SK-N-SH (cell line): ENCODE results near the gene PRKCI. TPM values are rescaled to one million over a fixed set of nuclear protein-coding genes. Genes with fewer than 3 reads are reported as not detected.

Experiments used
- CTCF ChIA-PET: fragments of 300-600, 350-600 bp; formaldehyde crosslinking; extraction: SDS; loops from one replicate; lab custom pipeline; 2021; lab: Yijun Ruan, JAX
- POLR2A ChIA-PET: fragments of 350-600 bp; sonication (Branson Sonifier 250); formaldehyde crosslinking; extraction: SDS; loops from one replicate; lab custom pipeline; 2020; ENCODE audit warnings: antibody characterized with exemption, inconsistent platforms; lab: Yijun Ruan, JAX
- DNase-seq: peaks from one replicate; pipeline ENCODE4 v3.0.0; 2012
- H2AFZ ChIP-seq: fragments of 200-600 bp; sonication (generic); 2 replicates; pipeline ENCODE4 v1.8.1; 2016; ENCODE audit warnings: antibody characterized with exemption, mild to moderate bottlenecking, low read depth
- H3F3A ChIP-seq: fragments of 200-600 bp; sonication (generic); replicated peaks from 2 replicates; pipeline ENCODE3; 2016; ENCODE audit warnings: antibody characterized with exemption, mild to moderate bottlenecking; ENCODE audit not compliant: insufficient read depth
- H3K27ac ChIP-seq, 2 experiments: fragments of 200-500 bp in 1 of 2; fragments of 200-600 bp in 1 of 2; sonication (Bioruptor generic) in 1 of 2; sonication (generic), shearing (Covaris generic) in 1 of 2; 2 replicates each; pipeline versions ENCODE4 v1.5.1 to v1.6.1; 2014 to 2016; ENCODE audit warnings: low read depth in 2 of 2, inconsistent platforms in 1 of 2, low read length in 1 of 2, mild to moderate bottlenecking in 1 of 2, mixed read lengths in 1 of 2
- H3K27me3 ChIP-seq: fragments of 200-600 bp; sonication (generic), shearing (Covaris generic); 2 replicates; pipeline ENCODE4 v1.6.1; 2016; ENCODE audit warnings: mixed run types; ENCODE audit not compliant: insufficient read depth
- H3K36me3 ChIP-seq, 2 experiments: fragments of 200-500 bp in 1 of 2; fragments of 200-600 bp in 1 of 2; sonication (Bioruptor generic) in 1 of 2; sonication (generic) in 1 of 2; replicated peaks in 1 of 2; 2 replicates each; pipeline versions ENCODE3 to v1.5.1; 2014 to 2016; ENCODE audit warnings: low read length in 1 of 2, mild to moderate bottlenecking in 1 of 2; ENCODE audit not compliant: insufficient read depth in 2 of 2, control insufficient read depth in 1 of 2
- H3K4me1 ChIP-seq, 2 experiments: fragments of 200-500 bp in 1 of 2; fragments of 200-600 bp in 1 of 2; sonication (Bioruptor generic) in 1 of 2; sonication (generic), shearing (Covaris generic) in 1 of 2; 2 replicates each; pipeline versions ENCODE4 v1.5.1 to v1.6.1; 2014 to 2016; ENCODE audit warnings: low read depth in 1 of 2, low read length in 1 of 2, mixed run types in 1 of 2; ENCODE audit not compliant: insufficient read depth in 2 of 2, control insufficient read depth in 1 of 2
- H3K4me2 ChIP-seq: fragments of 200-600 bp; sonication (generic), shearing (Covaris generic); 2 replicates; pipeline ENCODE4 v1.6.1; 2017; ENCODE audit warnings: mixed run types
- H3K4me3 ChIP-seq, 2 experiments: fragments of 200-500 bp in 1 of 2; fragments of 200-600 bp in 1 of 2; sonication (Bioruptor generic) in 1 of 2; sonication (generic), shearing (Covaris generic) in 1 of 2; 2 replicates each; pipeline versions ENCODE4 v1.5.1 to v1.8.1; 2014 to 2016; ENCODE audit warnings: low read depth in 2 of 2, inconsistent platforms in 1 of 2, low read length in 1 of 2, mild to moderate bottlenecking in 1 of 2, mixed read lengths in 1 of 2, moderate library complexity in 1 of 2
- H3K79me2 ChIP-seq: fragments of 200-600 bp; sonication (generic); 2 replicates; pipeline ENCODE4 v1.8.1; 2017; ENCODE audit warnings: mild to moderate bottlenecking; ENCODE audit not compliant: insufficient read depth
- H3K9ac ChIP-seq: fragments of 200-600 bp; sonication (generic); 2 replicates; pipeline ENCODE4 v1.6.1; 2017; ENCODE audit warnings: mixed run types
- H3K9me2 ChIP-seq: fragments of 200-600 bp; sonication (generic); 2 replicates; pipeline ENCODE4 v1.6.1; 2017; ENCODE audit warnings: mixed run types
- H3K9me3 ChIP-seq: fragments of 200-600 bp; sonication (generic); 2 replicates; pipeline ENCODE4 v1.6.1; 2017; ENCODE audit warnings: mixed run types, mild to moderate bottlenecking, moderate library complexity
- H4K20me1 ChIP-seq: fragments of 200-600 bp; sonication (generic); 2 replicates; pipeline ENCODE4 v1.6.1; 2017; ENCODE audit warnings: mild to moderate bottlenecking, mixed run types; ENCODE audit not compliant: insufficient read depth
- CTCF ChIP-seq: fragments of 200-600 bp; sonication (generic); IDR thresholded peaks from 2 replicates; pipeline ENCODE4 v1.6.1; 2017; ENCODE audit warnings: antibody characterized with exemption, mild to moderate bottlenecking, moderate library complexity
- ELF1 ChIP-seq: IDR thresholded peaks from 2 replicates; pipeline ENCODE4 v1.4.0; 2012
- EZH2phosphoT487 ChIP-seq: fragments of 200-600 bp; sonication (generic); IDR thresholded peaks from 2 replicates; pipeline ENCODE4 v1.6.1; 2017; ENCODE audit warnings: low read depth, mixed run types, mild to moderate bottlenecking, antibody characterized with exemption, moderate library complexity, borderline replicate concordance
- FOXJ3 ChIP-seq: sonication (generic); formaldehyde crosslinking; IDR thresholded peaks from 2 replicates; pipeline ENCODE4 v1.5.1; 2020; ENCODE audit warnings: mild to moderate bottlenecking, missing genetic modification reagents
- FOXM1 ChIP-seq: IDR thresholded peaks from 2 replicates; pipeline ENCODE4 v1.4.0; 2012; ENCODE audit warnings: low read depth, mild to moderate bottlenecking
- GABPA ChIP-seq: IDR thresholded peaks from 2 replicates; pipeline ENCODE4 v1.4.0; 2012; ENCODE audit warnings: low read depth, mild to moderate bottlenecking
- GATA2 ChIP-seq: sonication (generic); formaldehyde crosslinking; IDR thresholded peaks from 2 replicates; pipeline ENCODE4 v1.5.0; 2020; ENCODE audit warnings: mild to moderate bottlenecking, missing genetic modification reagents
- IRF3 ChIP-seq: fragments of 150-350 bp; IDR thresholded peaks from 2 replicates; pipeline ENCODE4 v1.6.1; 2016; ENCODE audit warnings: mild to moderate bottlenecking, low read depth, low read length
- JUND ChIP-seq: IDR thresholded peaks from 2 replicates; pipeline ENCODE4 v1.4.0; 2012
- POLR2AphosphoS5 ChIP-seq: IDR thresholded peaks from 2 replicates; pipeline ENCODE4 v1.6.1; 2012; ENCODE audit warnings: low read depth, low read length
- RAD21 ChIP-seq: IDR thresholded peaks from 2 replicates; pipeline ENCODE4 v1.6.1; 2012; ENCODE audit warnings: mild to moderate bottlenecking, low read length
- RFX5 ChIP-seq: IDR thresholded peaks from 2 replicates; pipeline ENCODE4 v1.6.1; 2012; ENCODE audit warnings: mild to moderate bottlenecking, improper control_type of control experiment, low read length
- RXRA ChIP-seq: IDR thresholded peaks from 2 replicates; pipeline ENCODE4 v1.4.0; 2012; ENCODE audit warnings: low read depth, mild to moderate bottlenecking, borderline replicate concordance
- SIN3A ChIP-seq: IDR thresholded peaks from 2 replicates; pipeline ENCODE4 v1.6.1; 2012; ENCODE audit warnings: low read depth, mild to moderate bottlenecking, low read length, moderate library complexity, borderline replicate concordance
- TEAD4 ChIP-seq: IDR thresholded peaks from 2 replicates; pipeline ENCODE4 v1.4.0; 2012; ENCODE audit warnings: mild to moderate bottlenecking, borderline replicate concordance; ENCODE audit not compliant: insufficient read depth
- USF2 ChIP-seq: fragments of 150-350 bp; IDR thresholded peaks from 2 replicates; pipeline ENCODE4 v1.6.1; 2017; ENCODE audit warnings: antibody characterized with exemption, low read length, low read depth, borderline replicate concordance
- YY1 ChIP-seq: IDR thresholded peaks from 2 replicates; pipeline ENCODE4 v1.4.0; 2012; ENCODE audit warnings: low read depth, mild to moderate bottlenecking
- ZBTB33 ChIP-seq: IDR thresholded peaks from 2 replicates; pipeline ENCODE4 v1.4.0; 2012; ENCODE audit warnings: low read depth, borderline replicate concordance
- WGBS: methylation state at CpG from one replicate; pipeline ENCODE4 v1.1.6; 2017; ENCODE audit warnings: low lambda C conversion rate; 5-methylcytosine and 5-hydroxymethylcytosine counted together
- polyA plus RNA-seq, 3 experiments: library from polyadenylated mRNA; depleted of rRNA; stranded (reverse); fragments of >200 nt; gene quantifications; 2 replicates each; pipeline ENCODE4 v1.2.3, GENCODE V29; 2012

Gene PRKCI
- polyA plus RNA-seq, 1 of the 3 experiments (the other 2 are of a cell fraction) = 10.1 TPM

- H3K27me3 ChIP-seq = no peaks in the 10 kb centered on the region
- CTCF ChIA-PET = interaction anchor here (1.2 kb wide), 1 partner anchor 633 kb away, joined by 3 read pairs; no protein-coding TSS in a partner anchor
- H3K4me2 ChIP-seq = peak overlapping the region; percentile 87
- H3K27ac ChIP-seq = no peak overlapping the region
- no peak for DNase-seq
- H2AFZ ChIP-seq = no peak overlapping the region
- peaks cover 5 to 6% of the 10 kb centered on the region in 2 experiments; a peak in 3 of 4 replicates for H3K4me1 ChIP-seq
- peaks cover 26 to 40% of the 10 kb centered on the region in 2 experiments for H3K36me3 ChIP-seq
- H3K9me2 ChIP-seq = no peaks in the 10 kb centered on the region
- H3K79me2 ChIP-seq = peaks cover 75% of the 10 kb centered on the region
- POLR2A ChIA-PET = no interaction called here
- WGBS = 83% methylated on average over 3 of the region's 3 CpGs
- no peaks in the 10 kb centered on the region for H3F3A ChIP-seq
- peaks cover 6% of the 10 kb centered on the region for H4K20me1 ChIP-seq
- H3K4me3 ChIP-seq = no peak overlapping the region
- H3K9ac ChIP-seq = no peak overlapping the region
- no peaks in the 10 kb centered on the region for H3K9me3 ChIP-seq
- TF ChIP-seq RXRA = no peak
These were observed 43.6 kb upstream of the PRKCI start for GRCh38 chr3:170178651-170179050.

- no peak for DNase-seq
- Histone ChIP-seq H3F3A (no peaks in the 10 kb centered on the region), H3K79me2 (peaks cover 70% of the 10 kb centered on the region), H4K20me1 (peaks cover 4% of the 10 kb centered on the region), H3K4me3 (peak overlapping the region; percentile 85 to 94; a peak in 2 of 4 replicates), H3K27ac (no peak overlapping the region), H3K36me3 (peaks cover 24 to 34% of the 10 kb centered on the region in 2 experiments), H3K27me3 (no peaks in the 10 kb centered on the region), H3K9ac (peak overlapping the region; percentile 89), H3K4me1 (peaks cover 5 to 6% of the 10 kb centered on the region in 2 experiments; a peak in 3 of 4 replicates), H3K9me2 (no peaks in the 10 kb centered on the region), H2AFZ (no peak overlapping the region), H3K4me2 (peak overlapping the region; percentile 87), H3K9me3 (no peaks in the 10 kb centered on the region)
- POLR2A ChIA-PET = no interaction called here
- TF ChIP-seq JUND (no peak), ZBTB33 (no peak), RFX5 (no peak), ELF1 (no peak), YY1 (no peak), SIN3A (no peak), FOXM1 (no peak), USF2 (no peak), IRF3 (no peak), TEAD4 (no peak), GABPA (no peak), RAD21 (no peak), EZH2phosphoT487 (no peak), FOXJ3 (no peak), GATA2 (CRISPR knock-in tag) (no peak), POLR2AphosphoS5 (no peak), CTCF (no peak)
- CTCF ChIA-PET = no interaction called here
- 62% methylated on average over 1 of the region's 1 CpG for WGBS
These were observed 42.8 kb upstream of the PRKCI start for GRCh38 chr3:170179432-170179831.
